Pancreas (tissue), 10 donors: ENCODE results near the gene CFDP1. TPM values are rescaled to one million over a fixed set of nuclear protein-coding genes. Genes with fewer than 3 reads are reported as not detected.
A peak's percentile ranks its signal among the peaks of the same experiment; 100 is the strongest.

ENCODE experiments used
- ATAC-seq, 4 donors: fragments of 200-7000 bp; cut with Tn5 transposase; one replicate each; pipeline versions ENCODE4 v1.8.0 to v1.9.1; 2020; ENCODE audit warnings: mild to moderate bottlenecking in 4 of 4, moderate library complexity in 4 of 4
- DNase-seq, 6 donors: peaks; one replicate each; pipeline ENCODE4 v3.0.0-alpha.2; 2020
- FAIRE-seq: peaks from 2 replicates; lab custom pipeline; 2012; peaks lifted over from hg19 to GRCh38; lab: Jason Lieb, UNC
- H3K27ac ChIP-seq, 4 donors: fragments of 200-600 bp; sonication (generic); 1 replicate in 3 of 4; 2 replicates in 1 of 4; pipeline versions ENCODE4 v1.5.0 to v1.8.0; 2020
- H3K27me3 ChIP-seq, 4 donors: fragments of 200-600 bp; one replicate each; pipeline ENCODE4 v1.8.0; 2021
- H3K36me3 ChIP-seq, 3 donors: fragments of 200-600 bp; sonication (generic) in 1 of 3; one replicate each; pipeline versions ENCODE4 v1.5.0 to v1.8.0; 2020 to 2021
- H3K4me1 ChIP-seq, 3 donors: fragments of 200-600 bp; one replicate each; pipeline ENCODE4 v1.8.0; 2021
- H3K4me3 ChIP-seq, 4 donors: fragments of 200-600 bp; sonication (generic) in 2 of 4; one replicate each; pipeline versions ENCODE4 v1.5.0 to v1.8.0; 2020 to 2021
- H3K9me3 ChIP-seq, 4 donors: fragments of 200-600 bp; one replicate each; pipeline ENCODE4 v1.8.0; 2021
- CTCF ChIP-seq, 4 donors: fragments of 200-600 bp; sonication (generic) in 3 of 4; IDR thresholded peaks; one replicate each; pipeline versions ENCODE4 v1.5.0 to v1.8.0; 2021; ENCODE audit warnings: antibody characterized with exemption in 4 of 4
- WGBS, 2 donors: extraction: QIAGEN DNeasy Blood & Tissue Kit; methylation state at CpG; one replicate each; pipeline ENCODE4 v1.1.7; 2013; 5-methylcytosine and 5-hydroxymethylcytosine counted together
- intact Hi-C, 3 donors: fragments of 100-400 bp; cut with DNase I; formaldehyde crosslinking; loops; one replicate each; pipeline versions ENCODE4 v1.11.1 to v1.14.2; 2022
- polyA plus RNA-seq, 2 donors: library from polyadenylated mRNA; stranded (reverse); fragments of 200-250 nt; gene quantifications; one replicate each; pipeline ENCODE4 v1.2.3, GENCODE V29; 2013
- total RNA-seq, 6 donors: library from RNA; stranded (reverse); fragmentation: NEBNext Ultra II Directional in 4 of 6; extraction: Animal tissue kit (Norgen Biotek cat#: 25700) in 4 of 6; gene quantifications; one replicate each; pipeline versions ENCODE4 v1.2.1 to v1.2.4, GENCODE V29; 2021 to 2023
- donor health status: healthy with polysubstance abuse.
- donor health status: DM: no; HTN: no; CAD: no; lungs with moderate emphysema.
- donor health status: DM: no; HTN: no; CAD: no.
- donor health status: control.
- donor health status: control.
- donor health status: Bipolar disorder and iron deficiency.
- donor health status: DM: yes; HTN: yes; CAD: no.
- donor health status: DM: no; HTN: no; CAD: no.
- donor health status: DM: no; HTN: no; CAD: no.
- donor health status: DM: yes; HTN: yes; CAD: no.

CFDP1 gene
- total and polyA plus RNA-seq, 8 donors = 19.3 to 57.5 (median 25.6) TPM

DNA sequence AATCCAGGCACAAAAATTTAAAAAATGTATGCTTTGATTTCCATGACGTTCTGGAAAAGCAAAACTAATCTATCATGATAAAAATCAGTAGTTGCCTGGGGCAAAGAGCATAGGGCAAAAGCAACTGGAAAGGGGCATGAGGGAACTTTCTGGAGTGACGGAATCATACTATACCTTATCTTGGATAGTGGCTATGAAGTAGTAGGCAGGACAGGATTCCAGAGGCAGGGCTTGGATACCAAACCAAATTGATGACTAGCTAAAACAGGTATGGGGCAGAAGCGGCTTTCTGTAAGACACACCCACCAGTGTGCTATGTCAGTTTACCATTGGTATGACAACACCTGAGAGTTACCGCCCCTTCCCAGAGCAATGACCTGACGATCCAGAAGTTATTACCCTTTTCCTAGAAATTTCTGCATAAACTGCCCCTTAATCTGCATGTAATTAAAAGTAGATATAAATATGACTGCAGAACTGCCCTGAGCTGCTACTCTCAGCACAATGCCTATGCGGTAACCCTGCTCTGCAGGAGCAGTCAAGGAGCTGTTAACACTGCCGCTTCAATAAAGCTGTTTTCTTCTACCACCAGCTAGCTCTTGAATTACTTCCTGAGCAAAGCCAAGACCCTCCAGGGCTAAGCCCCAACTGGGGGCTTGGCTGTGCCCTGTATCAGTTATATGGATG, 56.7 kb downstream of the CFDP1 start:
- intact Hi-C loops = no loop called here
- H3K4me1 ChIP-seq = no peaks in the 10 kb centered on the region
- ATAC-seq = peak in 3 of 4 donors; percentile 43 to 54 (median 51)
- H3K9me3 ChIP-seq = no peaks in the 10 kb centered on the region
- no peak for DNase-seq
- no peaks in the 10 kb centered on the region for H3K27me3 ChIP-seq
- no peak for TF ChIP-seq CTCF (IDR thresholded peaks at IDR 0.05)
- H3K27ac ChIP-seq = no peak overlapping the region
- H3K36me3 ChIP-seq = no peaks in the 10 kb centered on the region
- H3K4me3 ChIP-seq = no peak overlapping the region
- FAIRE-seq = no peak
- 77 to 78% methylated on average over 7 of the region's 7 CpGs for WGBS, 2 donors

GRCh38 chr16:75374388-75374787, 58.9 kb downstream of the CFDP1 start:
- H3K4me3 ChIP-seq = no peak overlapping the region
- no peak for DNase-seq
- H3K36me3 ChIP-seq = no peaks in the 10 kb centered on the region
- no peak for FAIRE-seq
- intact Hi-C loops = no loop called here
- H3K4me1 ChIP-seq = peaks cover 0 to 4% (median 0%) of the 10 kb centered on the region in 3 donors
- H3K27ac ChIP-seq = no peak overlapping the region
- H3K9me3 ChIP-seq = no peaks in the 10 kb centered on the region
- H3K27me3 ChIP-seq = no peaks in the 10 kb centered on the region
- no peak for ATAC-seq
- WGBS, 2 donors = 95 to 98% methylated on average over 2 of the region's 2 CpGs
- no peak for TF ChIP-seq CTCF (IDR thresholded peaks at IDR 0.05)

GRCh38 chr16:75372236-75372856, 61.0 kb downstream of the CFDP1 start:
- FAIRE-seq = no peak
- no peaks in the 10 kb centered on the region for H3K36me3 ChIP-seq
- H3K9me3 ChIP-seq = no peaks in the 10 kb centered on the region
- ATAC-seq = no peak
- TF ChIP-seq CTCF (IDR thresholded peaks at IDR 0.05) = no peak
- H3K27ac ChIP-seq = no peak overlapping the region
- H3K27me3 ChIP-seq = no peaks in the 10 kb centered on the region
- DNase-seq = no peak
- intact Hi-C loops = no loop called here
- no peak overlapping the region for H3K4me3 ChIP-seq
- WGBS, 2 donors = 67% methylated on average over 3 of the region's 3 CpGs
- H3K4me1 ChIP-seq = peaks cover 0 to 4% (median 0%) of the 10 kb centered on the region in 3 donors

DNA sequence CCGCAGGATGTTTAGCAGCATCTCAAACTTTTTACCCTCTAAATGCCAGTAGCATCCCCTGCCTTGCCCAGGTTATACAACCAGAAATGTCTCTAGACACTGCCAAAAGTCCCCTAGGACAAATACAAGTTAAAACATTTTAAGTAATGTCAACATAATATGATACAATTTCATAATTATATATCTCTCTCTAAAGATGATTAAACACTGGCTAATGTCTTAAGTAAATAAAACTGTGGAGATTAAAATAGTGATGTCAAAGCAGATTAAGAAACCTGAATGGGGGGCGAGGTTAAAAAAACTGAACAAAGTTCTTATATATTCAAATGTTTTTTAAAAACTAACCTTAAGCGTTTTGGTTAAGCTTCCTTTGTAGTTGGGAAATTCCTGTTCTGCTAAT, 62.1 kb downstream of the CFDP1 start:
- FAIRE-seq = no peak
- no peaks in the 10 kb centered on the region for H3K9me3 ChIP-seq
- 84 to 85% methylated on average over 3 of the region's 3 CpGs for WGBS, 2 donors
- no peak overlapping the region for H3K27ac ChIP-seq
- no peak overlapping the region for H3K4me3 ChIP-seq
- intact Hi-C loops = no loop called here
- TF ChIP-seq CTCF (IDR thresholded peaks at IDR 0.05) = no peak
- no peak for ATAC-seq
- no peaks in the 10 kb centered on the region for H3K36me3 ChIP-seq
- peaks cover 0 to 4% (median 0%) of the 10 kb centered on the region in 3 donors for H3K4me1 ChIP-seq
- no peaks in the 10 kb centered on the region for H3K27me3 ChIP-seq
- no peak for DNase-seq

DNA sequence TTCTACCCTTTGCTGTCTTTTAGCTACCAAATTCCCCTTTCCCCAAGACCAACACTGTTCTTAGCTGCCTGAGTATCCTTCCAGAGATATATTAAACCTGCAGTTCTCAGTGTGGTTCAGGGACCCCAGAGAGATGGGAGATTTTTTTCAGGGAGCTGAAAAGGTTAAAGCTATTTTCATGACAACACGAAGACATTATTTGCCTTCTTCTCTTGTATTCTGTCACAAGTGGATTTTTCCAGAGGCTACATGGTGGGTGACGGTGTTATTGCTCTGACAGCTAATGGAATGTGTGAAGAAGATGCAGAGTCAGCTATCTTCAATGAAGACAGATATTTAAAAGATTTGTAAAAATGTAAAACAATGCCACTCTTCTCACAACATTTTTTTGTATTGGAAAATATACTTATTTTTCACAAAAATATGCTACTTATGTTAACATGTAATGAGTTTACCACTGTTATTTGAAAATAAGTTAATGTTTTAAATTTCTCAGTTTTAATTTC, 69.0 kb downstream of the CFDP1 start:
- H3K36me3 ChIP-seq = no peaks in the 10 kb centered on the region
- H3K4me3 ChIP-seq = no peak overlapping the region
- WGBS, 2 donors = 77 to 80% methylated on average over 2 of the region's 2 CpGs
- intact Hi-C loops = no loop called here
- no peak for FAIRE-seq
- H3K27ac ChIP-seq = no peak overlapping the region
- no peaks in the 10 kb centered on the region for H3K27me3 ChIP-seq
- no peaks in the 10 kb centered on the region for H3K9me3 ChIP-seq
- ATAC-seq = no peak
- no peak for TF ChIP-seq CTCF (IDR thresholded peaks at IDR 0.05)
- DNase-seq = no peak
- no peaks in the 10 kb centered on the region for H3K4me1 ChIP-seq
